DND-41 (cell line): Measurements from ENCODE around the gene TMEM260.

Source experiments
- ATAC-seq: fragments of 200-7000 bp; cut with Tn5 transposase; 3 replicates; pipeline ENCODE4 v1.9.1; 2021; ENCODE audit warnings: low read depth; ENCODE audit not compliant: insufficient read depth
- DNase-seq: peaks from one replicate; pipeline ENCODE4 v3.0.0-alpha.2; 2020
- H2AFZ ChIP-seq: 2 replicates; pipeline ENCODE4 v1.6.0; 2012; ENCODE audit warnings: low read depth, low read length
- H3K27ac ChIP-seq: 2 replicates; pipeline ENCODE4 v1.5.1; 2012; ENCODE audit warnings: low read length, inconsistent platforms
- H3K27me3 ChIP-seq: fragments of 200-600 bp; sonication (generic); 2 replicates; pipeline ENCODE4 v1.6.0; 2012; ENCODE audit warnings: low read length, mild to moderate bottlenecking, inconsistent platforms; ENCODE audit not compliant: insufficient read depth, poor library complexity
- H3K36me3 ChIP-seq: 2 replicates; pipeline ENCODE4 v1.5.1; 2012; ENCODE audit warnings: low read length, inconsistent platforms; ENCODE audit not compliant: insufficient read depth
- H3K4me1 ChIP-seq: 2 replicates; pipeline ENCODE4 v1.5.1; 2012; ENCODE audit warnings: mild to moderate bottlenecking, low read length; ENCODE audit not compliant: insufficient read depth
- H3K4me2 ChIP-seq: 2 replicates; pipeline ENCODE4 v1.6.0; 2012; ENCODE audit warnings: mild to moderate bottlenecking, moderate library complexity, low read length, inconsistent platforms; ENCODE audit not compliant: insufficient read depth
- H3K4me3 ChIP-seq, 2 experiments: fragments of 200-600 bp in 1 of 2; shearing (Covaris generic) in 1 of 2; 2 replicates each; pipeline ENCODE4 v1.5.1; 2012 to 2016; ENCODE audit warnings: inconsistent platforms in 2 of 2, low read length in 2 of 2, mild to moderate bottlenecking in 2 of 2, low read depth in 1 of 2, moderate library complexity in 1 of 2
- H3K79me2 ChIP-seq: 2 replicates; pipeline ENCODE4 v1.6.0; 2012; ENCODE audit warnings: low read length, inconsistent platforms; ENCODE audit not compliant: insufficient read depth
- H3K9ac ChIP-seq: 2 replicates; pipeline ENCODE4 v1.6.0; 2012; ENCODE audit warnings: low read depth, mild to moderate bottlenecking, inconsistent platforms, low read length, moderate library complexity
- H3K9me3 ChIP-seq: 2 replicates; pipeline ENCODE4 v1.5.1; 2012; ENCODE audit warnings: low read length, moderate library complexity, mild to moderate bottlenecking, inconsistent platforms; ENCODE audit not compliant: insufficient read depth, severe bottlenecking
- H4K20me1 ChIP-seq: 2 replicates; pipeline ENCODE4 v1.6.0; 2012; ENCODE audit warnings: low read length; ENCODE audit not compliant: insufficient read depth
- EZH2 ChIP-seq: IDR thresholded peaks from 3 replicates; pipeline ENCODE4 v1.6.1; 2012; ENCODE audit warnings: borderline replicate concordance, low read depth, mild to moderate bottlenecking, moderate library complexity, low read length, inconsistent platforms; ENCODE audit not compliant: severe bottlenecking
- TF ChIP-seq, protein P1 (sequence below): IDR thresholded peaks from 2 replicates; pipeline ENCODE4 v1.5.1; 2012; ENCODE audit warnings: borderline replicate concordance, low read length, moderate library complexity, mild to moderate bottlenecking; ENCODE audit not compliant: poor library complexity, severe bottlenecking; ENCODE audit errors: extremely low read depth

The TMEM260 gene

DNA sequence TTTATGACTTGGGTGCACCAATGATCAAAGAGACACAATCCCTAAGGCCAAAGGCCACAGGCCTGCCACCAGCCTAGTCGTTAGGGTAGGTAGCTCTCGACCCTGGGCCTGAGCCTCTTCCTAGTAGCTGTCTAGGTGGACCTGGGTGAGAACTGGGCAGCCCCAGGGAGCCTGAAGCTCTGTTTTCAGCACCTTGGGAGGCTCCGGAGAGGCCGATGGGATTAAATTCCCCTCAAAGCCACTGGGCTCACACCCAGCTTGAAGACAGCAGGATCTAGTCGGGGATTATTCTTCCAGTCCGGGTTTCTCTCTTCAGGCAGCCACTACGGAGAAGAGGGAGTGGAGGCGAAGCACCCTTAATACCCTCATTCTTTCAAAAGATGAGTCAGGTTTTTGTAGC is 79.8 kb downstream of the TMEM260 start:
- H3K4me2 ChIP-seq = no peak overlapping the region
- no peak overlapping the region for H3K4me3 ChIP-seq
- no peaks in the 10 kb centered on the region for H3K9me3 ChIP-seq
- TF ChIP-seq, protein P1, sequence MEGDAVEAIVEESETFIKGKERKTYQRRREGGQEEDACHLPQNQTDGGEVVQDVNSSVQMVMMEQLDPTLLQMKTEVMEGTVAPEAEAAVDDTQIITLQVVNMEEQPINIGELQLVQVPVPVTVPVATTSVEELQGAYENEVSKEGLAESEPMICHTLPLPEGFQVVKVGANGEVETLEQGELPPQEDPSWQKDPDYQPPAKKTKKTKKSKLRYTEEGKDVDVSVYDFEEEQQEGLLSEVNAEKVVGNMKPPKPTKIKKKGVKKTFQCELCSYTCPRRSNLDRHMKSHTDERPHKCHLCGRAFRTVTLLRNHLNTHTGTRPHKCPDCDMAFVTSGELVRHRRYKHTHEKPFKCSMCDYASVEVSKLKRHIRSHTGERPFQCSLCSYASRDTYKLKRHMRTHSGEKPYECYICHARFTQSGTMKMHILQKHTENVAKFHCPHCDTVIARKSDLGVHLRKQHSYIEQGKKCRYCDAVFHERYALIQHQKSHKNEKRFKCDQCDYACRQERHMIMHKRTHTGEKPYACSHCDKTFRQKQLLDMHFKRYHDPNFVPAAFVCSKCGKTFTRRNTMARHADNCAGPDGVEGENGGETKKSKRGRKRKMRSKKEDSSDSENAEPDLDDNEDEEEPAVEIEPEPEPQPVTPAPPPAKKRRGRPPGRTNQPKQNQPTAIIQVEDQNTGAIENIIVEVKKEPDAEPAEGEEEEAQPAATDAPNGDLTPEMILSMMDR = no peak
- TF ChIP-seq EZH2 = no peak
- no peaks in the 10 kb centered on the region for H3K36me3 ChIP-seq
- no peak overlapping the region for H3K27ac ChIP-seq
- ATAC-seq (no peak), DNase-seq (no peak)
- no peaks in the 10 kb centered on the region for H3K4me1 ChIP-seq
- no peak overlapping the region for H3K9ac ChIP-seq
- H3K27me3 ChIP-seq = no peaks in the 10 kb centered on the region
- no peaks in the 10 kb centered on the region for H4K20me1 ChIP-seq
- no peak overlapping the region for H2AFZ ChIP-seq
- H3K79me2 ChIP-seq = no peaks in the 10 kb centered on the region

GRCh38 chr14:56659964-56660551 is 80.5 kb downstream of the TMEM260 start:
- H3K27me3 ChIP-seq = no peaks in the 10 kb centered on the region
- H3K9me3 ChIP-seq = no peaks in the 10 kb centered on the region
- H3K4me1 ChIP-seq = no peaks in the 10 kb centered on the region
- H3K4me2 ChIP-seq = no peak overlapping the region
- H3K9ac ChIP-seq = no peak overlapping the region
- no peak overlapping the region for H3K4me3 ChIP-seq
- TF ChIP-seq, protein P1 = peak; percentile 81
- no peak for TF ChIP-seq EZH2
- no peaks in the 10 kb centered on the region for H3K79me2 ChIP-seq
- DNase-seq (no peak), ATAC-seq (peak; percentile 64; the same call in 1 of the 3 replicates)
- no peak overlapping the region for H2AFZ ChIP-seq
- no peaks in the 10 kb centered on the region for H3K36me3 ChIP-seq
- no peak overlapping the region for H3K27ac ChIP-seq
- H4K20me1 ChIP-seq = no peaks in the 10 kb centered on the region

DNA sequence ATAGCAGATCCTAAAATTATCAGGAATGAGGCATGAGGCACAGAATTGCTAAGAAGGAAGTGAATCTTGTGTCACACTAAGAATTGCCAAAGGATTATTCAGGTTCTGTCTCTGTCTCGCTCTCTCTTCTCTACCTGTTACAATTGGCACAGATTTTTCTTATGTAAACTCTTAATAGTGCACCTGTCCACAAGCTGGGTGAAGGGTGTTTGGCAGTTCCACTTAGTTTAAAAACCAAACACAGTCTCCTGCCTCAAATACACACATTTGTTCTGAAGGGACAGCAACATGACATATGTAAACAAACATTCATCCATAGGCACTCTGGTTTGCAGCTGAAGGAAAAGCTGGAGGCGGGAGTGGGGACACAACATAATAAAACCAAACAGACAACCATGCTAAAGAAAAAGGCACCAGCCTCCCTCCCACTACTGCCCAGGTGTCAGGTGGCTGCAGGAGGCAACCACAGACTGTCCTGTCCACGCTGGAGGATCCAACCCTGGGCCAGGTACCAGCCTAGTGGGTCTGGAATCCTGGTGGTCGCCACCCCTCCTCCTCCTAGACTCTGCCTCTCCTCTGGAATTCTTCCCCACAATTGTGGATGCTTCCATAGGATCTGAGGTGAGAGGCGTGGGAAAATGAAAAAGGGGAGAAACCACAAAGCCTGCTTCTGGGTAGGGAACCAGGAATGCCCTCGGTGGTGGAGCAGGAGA is 81.2 kb downstream of the TMEM260 start:
- no peak for DNase-seq
- H3K36me3 ChIP-seq = no peaks in the 10 kb centered on the region
- no peak overlapping the region for H3K4me2 ChIP-seq
- H2AFZ ChIP-seq = no peak overlapping the region
- no peak overlapping the region for H3K4me3 ChIP-seq
- H3K9ac ChIP-seq = no peak overlapping the region
- no peaks in the 10 kb centered on the region for H3K4me1 ChIP-seq
- H3K27me3 ChIP-seq = no peaks in the 10 kb centered on the region
- H4K20me1 ChIP-seq = no peaks in the 10 kb centered on the region
- TF ChIP-seq, protein P1 = no peak
- no peak for TF ChIP-seq EZH2
- ATAC-seq = no peak
- H3K9me3 ChIP-seq = no peaks in the 10 kb centered on the region
- no peaks in the 10 kb centered on the region for H3K79me2 ChIP-seq
- no peak overlapping the region for H3K27ac ChIP-seq
